ENCODE results near the gene CNN1. TPM values are rescaled to one million over a fixed set of nuclear protein-coding genes. Genes with fewer than 3 reads are reported as not detected.
A peak's percentile ranks its signal among the peaks of the same experiment; 100 is the strongest.

CNN1 gene
- total and polyA plus RNA-seq, 8 donors: 4.5 to 37.0 (median 8.1) TPM

GRCh38 chr19:11586331-11586730 is 47.7 kb downstream of the CNN1 start:
- H3K27me3 ChIP-seq: no peaks in the 10 kb centered on the region
- H3K4me1 ChIP-seq: peaks cover 0 to 37% of the 10 kb centered on the region in 2 donors
- no peaks in the 10 kb centered on the region for H3K9me3 ChIP-seq
- no peak overlapping the region for H3K27ac ChIP-seq
- DNase-seq (no peak), ATAC-seq (no peak)
- H3K4me3 ChIP-seq: no peak overlapping the region
- TF ChIP-seq CTCF (IDR thresholded peaks at IDR 0.05): no peak
- no peaks in the 10 kb centered on the region for H3K36me3 ChIP-seq
- intact Hi-C loops (cut with DNase I): loop anchor here in 1 of 2 donors (10.0 kb wide), 1 partner anchor 292 kb away; the partner anchor contains the start of gene TSPAN16

- H3K4me1 ChIP-seq: peaks cover 0 to 25% of the 10 kb centered on the region in 2 donors
- TF ChIP-seq CTCF (IDR thresholded peaks at IDR 0.05): peak; percentile 79 to 87
- ATAC-seq (peak; percentile 98), DNase-seq (peak; percentile 44 to 89 (median 72))
- intact Hi-C loops (cut with DNase I): loop anchor here in 1 of 2 donors (10.0 kb wide), 1 partner anchor 293 kb away; the partner anchor contains the start of gene TSPAN16
- H3K9me3 ChIP-seq: no peaks in the 10 kb centered on the region
- no peak overlapping the region for H3K27ac ChIP-seq
- H3K27me3 ChIP-seq: no peaks in the 10 kb centered on the region
- H3K4me3 ChIP-seq: no peak overlapping the region
- H3K36me3 ChIP-seq: no peaks in the 10 kb centered on the region
These were observed 48.8 kb downstream of the CNN1 start for GRCh38 chr19:11587302-11587974.

- Histone ChIP-seq H3K36me3 (no peaks in the 10 kb centered on the region), H3K27me3 (no peaks in the 10 kb centered on the region), H3K4me1 (peaks cover 0 to 19% of the 10 kb centered on the region in 2 donors), H3K27ac (no peak overlapping the region), H3K9me3 (no peaks in the 10 kb centered on the region), H3K4me3 (no peak overlapping the region)
- peak in 1 of 2 donors; percentile 5 for TF ChIP-seq CTCF (IDR thresholded peaks at IDR 0.05)
- DNase-seq: no peak
- ATAC-seq: peak; percentile 10
- intact Hi-C loops (cut with DNase I): loop anchor here in 1 of 2 donors (10.0 kb wide), 1 partner anchor 293 kb away; the partner anchor contains the start of gene TSPAN16
These were observed 49.5 kb downstream of the CNN1 start for GRCh38 chr19:11587975-11588631.

GRCh38 chr19:11594084-11594483 is 55.4 kb downstream of the CNN1 start:
- TF ChIP-seq CTCF (IDR thresholded peaks at IDR 0.05): no peak
- no peak for DNase-seq
- Histone ChIP-seq H3K9me3 (no peaks in the 10 kb centered on the region), H3K27me3 (no peaks in the 10 kb centered on the region), H3K27ac (no peak overlapping the region), H3K4me1 (peaks cover 11 to 16% of the 10 kb centered on the region in 2 donors), H3K36me3 (no peaks in the 10 kb centered on the region), H3K4me3 (no peak overlapping the region)
- ATAC-seq: no peak
- intact Hi-C loops (cut with DNase I): no loop called here

GRCh38 chr19:11596156-11596555 is 57.5 kb downstream of the CNN1 start:
- TF ChIP-seq CTCF (IDR thresholded peaks at IDR 0.05): no peak
- no peaks in the 10 kb centered on the region for H3K27me3 ChIP-seq
- intact Hi-C loops (cut with DNase I): no loop called here
- H3K9me3 ChIP-seq: no peaks in the 10 kb centered on the region
- H3K4me1 ChIP-seq: peaks cover 11 to 31% of the 10 kb centered on the region in 2 donors
- no peaks in the 10 kb centered on the region for H3K36me3 ChIP-seq
- ATAC-seq (no peak), DNase-seq (no peak)
- H3K4me3 ChIP-seq: no peak overlapping the region
- no peak overlapping the region for H3K27ac ChIP-seq

Measured in left lung (tissue), 10 donors.